ENCODE data around the gene RAPH1. TPM values are rescaled to one million over a fixed set of nuclear protein-coding genes. Genes with fewer than 3 reads are reported as not detected.
"Not testable (repeated sequence)": the region's sequence is repeated elsewhere in the genome, so short reads cannot be mapped to it uniquely, and the experiment has no call there.

The RAPH1 gene
- total RNA-seq, 1 experiment from 2014 or later: 2.8 TPM

DNA sequence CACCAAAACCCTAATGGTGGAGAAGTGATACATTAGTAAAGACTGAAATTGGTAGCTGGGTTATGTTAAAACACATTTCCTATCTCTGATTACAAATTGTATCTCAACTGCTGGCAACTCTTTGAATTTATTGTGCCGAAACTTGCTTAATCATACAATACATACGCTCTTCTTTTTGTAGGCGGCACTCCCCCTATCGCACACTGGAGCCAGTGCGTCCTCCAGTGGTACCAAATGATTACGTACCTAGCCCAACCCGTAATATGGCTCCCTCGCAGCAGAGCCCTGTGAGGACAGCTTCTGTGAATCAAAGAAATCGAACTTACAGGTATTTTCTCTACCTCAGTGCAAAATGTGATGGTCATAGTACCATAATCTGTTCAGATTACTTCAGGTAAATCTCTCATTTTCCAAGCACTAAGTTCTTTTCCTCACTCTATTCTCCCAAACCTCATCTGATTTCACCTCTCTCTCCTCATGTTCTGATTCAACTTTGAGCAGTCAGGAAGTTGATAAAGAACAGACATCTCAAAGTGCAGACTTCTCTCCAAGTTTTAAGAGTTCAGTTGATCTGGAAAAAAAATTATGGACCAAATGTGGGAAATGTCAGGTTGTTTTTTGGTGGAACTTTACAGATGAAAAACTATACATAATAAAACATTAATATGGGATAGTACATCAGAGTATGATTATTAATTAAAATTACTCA, 140.4 kb downstream of the RAPH1 start:
- no peak for DNase-seq (ENCODE audit: low spot score)
- in situ Hi-C loops (cut with HindIII; ENCODE audit: low sequenced_read_pairs): no loop called here

DNA sequence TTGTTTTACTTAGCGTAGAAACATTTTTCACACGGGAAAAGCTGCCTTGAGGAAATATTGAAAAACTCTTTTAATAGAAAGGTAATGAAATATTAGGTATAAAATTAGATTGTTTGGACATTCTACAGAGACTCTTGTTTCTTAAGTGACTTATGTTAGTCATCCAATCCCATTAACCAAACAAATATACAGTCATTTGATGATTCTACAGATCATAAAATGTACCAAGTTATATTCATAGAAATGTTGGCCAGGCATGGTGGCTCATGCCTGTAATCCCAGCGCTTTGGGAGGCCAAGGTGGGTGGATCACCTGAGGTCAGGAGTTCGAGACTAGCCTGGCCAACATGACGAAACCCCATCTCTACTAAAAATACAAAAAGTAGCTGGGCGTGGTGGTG, 146.9 kb downstream of the RAPH1 start:
- DNase-seq (ENCODE audit: low spot score); in situ Hi-C loops (cut with HindIII; ENCODE audit: low sequenced_read_pairs): not testable (repeated sequence)

- DNase-seq (ENCODE audit: low spot score): no peak
- in situ Hi-C loops (cut with HindIII; ENCODE audit: low sequenced_read_pairs): no loop called here
These were observed 152.1 kb downstream of the RAPH1 start for GRCh38 chr2:203383038-203383437.

DNA sequence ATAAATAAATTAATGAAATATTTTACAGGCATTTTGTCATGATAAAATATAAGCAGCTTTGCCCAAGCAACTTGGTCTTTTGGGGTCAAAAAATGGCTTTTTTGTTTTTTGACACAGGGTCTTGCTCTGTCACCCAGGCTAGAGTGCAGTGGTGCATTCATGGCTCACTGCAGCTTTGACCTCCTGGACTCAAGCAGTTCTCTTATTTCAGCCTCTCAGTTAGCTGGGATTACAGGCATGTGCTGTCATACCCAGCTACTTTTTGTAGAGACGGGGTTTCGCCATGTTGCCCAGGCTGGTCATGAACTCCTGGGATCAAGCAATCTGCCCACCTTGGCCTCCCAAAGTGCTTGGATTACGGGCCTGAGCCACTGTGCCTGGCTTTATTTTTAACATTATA, 155.9 kb downstream of the RAPH1 start:
- no peak for DNase-seq (ENCODE audit: low spot score)
- in situ Hi-C loops (cut with HindIII; ENCODE audit: low sequenced_read_pairs): no loop called here

- in situ Hi-C loops (cut with HindIII; ENCODE audit: low sequenced_read_pairs): no loop called here
- DNase-seq (ENCODE audit: low spot score): no peak
These were observed 158.9 kb downstream of the RAPH1 start for GRCh38 chr2:203376173-203376572.

DNA sequence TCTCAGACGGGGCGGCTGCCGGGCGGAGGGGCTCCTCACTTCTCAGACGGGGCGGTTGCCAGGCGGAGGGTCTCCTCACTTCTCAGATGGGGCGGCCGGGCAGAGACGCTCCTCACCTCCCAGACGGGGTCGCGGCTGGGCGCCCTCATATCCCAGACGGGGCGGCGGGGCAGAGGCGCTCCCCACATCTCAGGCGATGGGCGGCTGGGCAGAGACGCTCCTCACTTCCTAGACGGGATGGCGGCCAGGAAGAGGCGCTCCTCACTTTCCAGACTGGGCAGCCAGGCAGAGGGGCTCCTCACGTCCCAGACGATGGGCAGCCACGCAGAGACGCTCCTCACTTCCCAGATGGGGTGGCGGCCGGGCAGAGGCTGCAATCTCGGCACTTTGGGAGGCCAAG, 162.4 kb downstream of the RAPH1 start:
- DNase-seq (ENCODE audit: low spot score); in situ Hi-C loops (cut with HindIII; ENCODE audit: low sequenced_read_pairs): not testable (repeated sequence)

DNA sequence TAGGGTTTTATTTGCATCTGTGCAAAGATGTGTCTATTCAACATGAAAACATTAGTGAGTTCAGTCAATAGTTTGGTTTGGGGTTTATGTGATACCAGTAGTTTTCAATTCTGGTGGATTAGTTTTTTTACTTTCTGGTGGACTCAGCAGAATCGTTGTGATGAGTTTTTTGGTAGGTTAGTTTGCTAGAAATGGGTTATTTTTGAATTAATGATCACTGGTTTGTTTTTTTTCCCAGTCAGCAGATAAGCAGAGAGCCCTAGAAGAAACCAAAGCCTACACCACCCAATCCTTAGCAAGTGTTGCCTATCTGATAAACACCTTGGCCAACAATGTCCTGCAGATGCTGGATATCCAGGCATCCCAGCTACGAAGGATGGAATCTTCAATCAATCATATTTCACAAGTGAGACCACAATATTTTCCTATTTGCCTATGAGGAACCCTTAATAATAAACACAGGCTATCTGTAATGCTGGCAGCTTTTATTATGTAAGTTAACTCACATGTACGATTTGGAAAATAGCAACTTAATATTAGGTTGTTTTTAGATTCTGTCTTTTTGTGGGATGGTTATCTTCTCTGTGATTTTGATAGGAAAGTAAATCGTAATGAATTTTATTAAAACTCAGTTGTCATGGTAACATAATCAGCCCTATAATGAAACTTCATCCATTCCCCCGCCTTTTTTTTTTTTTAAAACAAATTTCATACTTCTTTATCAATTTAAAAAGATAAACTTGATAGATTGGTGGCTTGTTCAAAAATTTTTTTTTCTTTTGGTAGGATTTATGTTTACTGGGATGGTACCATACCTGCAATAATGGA, 168.2 kb downstream of the RAPH1 start:
- DNase-seq (ENCODE audit: low spot score): no peak
- in situ Hi-C loops (cut with HindIII; ENCODE audit: low sequenced_read_pairs): no loop called here

GRCh38 chr2:203361922-203362321, 173.2 kb downstream of the RAPH1 start:
- in situ Hi-C loops (cut with HindIII; ENCODE audit: low sequenced_read_pairs): no loop called here
- DNase-seq (ENCODE audit: low spot score): no peak

- in situ Hi-C loops (cut with HindIII; ENCODE audit: low sequenced_read_pairs): no loop called here
- DNase-seq (ENCODE audit: low spot score): no peak
These were observed 173.6 kb downstream of the RAPH1 start for GRCh38 chr2:203361495-203361894.

DNA sequence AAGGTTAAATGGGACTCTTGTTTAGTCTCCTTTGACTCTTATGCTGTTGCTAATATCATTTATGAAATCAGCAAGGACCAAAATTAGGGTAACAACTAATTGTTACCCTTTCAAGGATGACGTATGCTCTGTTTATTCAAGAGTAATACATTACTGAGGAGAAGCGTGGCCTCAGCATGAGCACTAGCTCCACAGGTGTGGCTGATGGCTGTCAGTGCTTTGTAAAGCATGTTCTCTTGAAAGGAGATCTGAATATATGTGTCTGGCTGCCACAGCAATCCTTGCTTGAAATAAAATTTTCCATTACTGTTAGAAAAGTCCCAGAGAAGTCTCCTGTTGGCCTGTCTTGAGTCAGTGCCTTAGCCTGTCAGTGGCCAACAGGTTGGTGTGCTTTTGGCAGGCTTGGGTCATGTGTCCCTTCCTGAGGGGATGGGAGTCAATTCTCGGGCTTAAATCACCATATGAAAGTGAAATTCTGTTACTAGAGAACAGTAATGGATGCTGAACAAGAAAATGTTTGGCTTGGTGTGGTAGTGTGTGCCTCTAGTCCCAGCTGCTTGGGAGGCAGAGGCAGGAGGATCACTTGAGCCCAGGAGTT, 174.2 kb downstream of the RAPH1 start:
- no peak for DNase-seq (ENCODE audit: low spot score)
- in situ Hi-C loops (cut with HindIII; ENCODE audit: low sequenced_read_pairs): no loop called here

DNA sequence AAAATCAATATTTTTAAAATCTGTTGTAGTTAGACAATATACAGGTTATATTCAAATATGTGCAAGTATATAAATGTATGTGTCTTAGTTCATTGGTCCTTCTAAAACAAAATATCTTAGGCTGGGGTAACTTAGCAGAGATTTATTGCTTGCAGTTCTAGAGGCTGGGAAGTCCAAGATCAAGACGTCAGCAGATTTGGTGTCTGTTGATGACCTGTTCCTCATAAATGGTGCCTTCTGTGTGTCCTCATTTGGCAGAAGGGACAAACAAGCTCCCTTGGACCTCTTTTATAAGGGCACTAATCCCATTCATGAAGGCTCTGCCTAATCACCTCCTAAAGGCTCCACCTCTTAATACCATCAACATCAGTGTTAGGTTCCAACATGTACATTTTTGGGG, 175.7 kb downstream of the RAPH1 start:
- no peak for DNase-seq (ENCODE audit: low spot score)
- in situ Hi-C loops (cut with HindIII; ENCODE audit: low sequenced_read_pairs): no loop called here

GRCh38 chr2:203354966-203355365, 180.1 kb downstream of the RAPH1 start:
- in situ Hi-C loops (cut with HindIII; ENCODE audit: low sequenced_read_pairs): no loop called here
- DNase-seq (ENCODE audit: low spot score): no peak

DNA sequence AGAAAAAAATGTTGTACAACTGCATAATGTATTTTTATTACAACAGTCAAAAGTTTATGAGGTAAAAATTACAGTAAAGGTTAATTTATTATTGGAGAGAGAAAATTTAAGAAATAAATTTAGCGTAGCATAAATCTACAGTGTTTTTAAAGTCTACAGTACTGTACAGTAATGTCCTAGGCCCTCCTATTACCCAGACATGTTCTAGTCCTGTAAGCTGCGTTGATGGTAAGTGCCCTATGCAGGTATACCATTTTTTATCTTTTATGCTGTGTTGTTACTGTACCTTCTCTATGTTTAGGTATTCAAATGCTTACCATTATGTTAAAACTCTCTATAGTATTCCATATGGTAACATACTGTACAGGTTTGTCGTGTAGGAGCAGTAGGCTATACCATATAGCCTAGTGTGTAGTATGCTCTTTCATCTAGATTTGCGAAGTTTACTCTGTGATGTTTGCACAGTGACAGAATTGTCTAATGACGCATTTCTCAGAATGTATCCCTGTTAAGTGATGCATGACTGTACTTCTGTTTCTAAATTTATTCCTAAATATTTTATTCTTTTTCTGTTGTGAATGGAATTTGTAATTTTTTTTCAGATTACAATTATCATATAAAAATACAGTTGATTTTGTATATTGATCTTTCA, 182.4 kb downstream of the RAPH1 start:
- DNase-seq (ENCODE audit: low spot score): no peak
- in situ Hi-C loops (cut with HindIII; ENCODE audit: low sequenced_read_pairs): no loop called here

- DNase-seq (ENCODE audit: low spot score): no peak
These were observed 187.7 kb downstream of the RAPH1 start for GRCh38 chr2:203347375-203347774.

GRCh38 chr2:203346612-203347011, 188.5 kb downstream of the RAPH1 start:
- no peak for DNase-seq (ENCODE audit: low spot score)
- in situ Hi-C loops (cut with HindIII; ENCODE audit: low sequenced_read_pairs): no loop called here

More at GRCh38 chr2:203347375-203347774, 187.7 kb downstream of the RAPH1 start:
- in situ Hi-C loops (cut with HindIII; ENCODE audit: low sequenced_read_pairs): no loop called here

DNA sequence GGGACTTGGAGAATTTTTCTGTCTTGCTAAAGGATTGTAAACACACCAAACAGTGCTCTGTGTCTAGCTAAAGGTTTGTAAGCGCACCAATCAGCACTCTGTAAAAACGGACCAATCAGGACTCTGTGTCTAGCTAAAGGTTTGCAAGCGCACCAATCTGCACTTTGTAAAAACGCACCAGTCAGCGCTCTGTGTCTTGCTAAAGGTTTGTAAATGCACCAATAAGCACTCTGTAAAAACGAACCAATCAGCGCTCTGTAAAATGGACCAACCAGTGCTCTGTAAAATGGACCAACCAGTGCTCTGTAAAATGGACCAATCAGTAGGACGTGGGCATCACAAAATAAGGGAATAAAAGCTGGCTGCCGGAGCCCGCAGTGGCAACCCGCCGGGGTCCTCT, 190.4 kb downstream of the RAPH1 start:
- DNase-seq (ENCODE audit: low spot score): no peak
- in situ Hi-C loops (cut with HindIII; ENCODE audit: low sequenced_read_pairs): no loop called here
